WTC11 (cell line): Measurements from ENCODE around the gene SP9. TPM values are rescaled to one million over a fixed set of nuclear protein-coding genes. Genes with fewer than 3 reads are reported as not detected.

Experiments
- ATAC-seq: fragments of 200-7000 bp; cut with Tn5 transposase; 2 replicates; pipeline ENCODE4 v1.10.0; 2021; ENCODE audit warnings: mild to moderate bottlenecking, moderate library complexity
- CTCF ChIA-PET: fragments of 300-600 bp; sonication (Branson Sonifier 250); formaldehyde crosslinking; loops from one replicate; lab custom pipeline; 2021; ENCODE audit warnings: antibody characterized with exemption; lab: Charles Lee
- POLR2A ChIA-PET: fragments of 350-600 bp; sonication (Branson Sonifier 250); formaldehyde crosslinking; loops from one replicate; lab custom pipeline; 2021; ENCODE audit warnings: antibody characterized with exemption; lab: Charles Lee
- DNase-seq: peaks from one replicate; pipeline ENCODE4 v3.0.0; 2021; ENCODE audit warnings: low spot score
- H3K27ac Mint-ChIP-seq: 2 replicates; pipeline ENCODE4 v1.8.0; 2021; ENCODE audit warnings: mixed read lengths
- H3K27me3 Mint-ChIP-seq: 2 replicates; pipeline ENCODE4 v1.8.0; 2021; ENCODE audit warnings: low read depth, mild to moderate bottlenecking, moderate library complexity, mixed read lengths
- H3K36me3 Mint-ChIP-seq: 2 replicates; pipeline ENCODE4 v1.8.0; 2021; ENCODE audit warnings: mixed read lengths
- H3K4me1 Mint-ChIP-seq: 2 replicates; pipeline ENCODE4 v1.8.0; 2022; ENCODE audit warnings: mixed read lengths
- H3K4me3 Mint-ChIP-seq: 2 replicates; pipeline ENCODE4 v1.8.0; 2021; ENCODE audit warnings: mild to moderate bottlenecking, moderate library complexity, mixed read lengths
- H3K9me3 Mint-ChIP-seq: 2 replicates; pipeline ENCODE4 v1.8.0; 2021; ENCODE audit warnings: mixed read lengths
- ATF1 ChIP-seq: sonication (generic); formaldehyde crosslinking; IDR thresholded peaks from 2 replicates; pipeline ENCODE4 v1.8.1; 2023; ENCODE audit warnings: mild to moderate bottlenecking, moderate library complexity, missing genetic modification reagents
- ATF3 ChIP-seq: sonication (generic); formaldehyde crosslinking; conservative IDR thresholded peaks from 2 replicates; pipeline ENCODE4 v1.8.1; 2022; ENCODE audit warnings: mild to moderate bottlenecking, missing genetic modification reagents
- CBFB ChIP-seq: sonication (generic); formaldehyde crosslinking; IDR thresholded peaks from 2 replicates; pipeline ENCODE4 v1.8.1; 2022; ENCODE audit warnings: mild to moderate bottlenecking, low read depth, missing genetic modification reagents
- CREM ChIP-seq: sonication (generic); formaldehyde crosslinking; IDR thresholded peaks from 2 replicates; pipeline ENCODE4 v1.8.1; 2022; ENCODE audit warnings: mild to moderate bottlenecking, missing genetic modification reagents, moderate library complexity
- CTCF ChIP-seq: fragments of 200-600 bp; IDR thresholded peaks from 2 replicates; pipeline ENCODE4 v1.8.0; 2022; ENCODE audit warnings: antibody characterized with exemption
- E2F5 ChIP-seq: sonication (generic); formaldehyde crosslinking; IDR thresholded peaks from 2 replicates; pipeline ENCODE4 v1.8.1; 2022; ENCODE audit warnings: mild to moderate bottlenecking, moderate library complexity, missing genetic modification reagents
- ELF4 ChIP-seq: sonication (generic); formaldehyde crosslinking; IDR thresholded peaks from 2 replicates; pipeline ENCODE4 v1.8.1; 2022; ENCODE audit warnings: low read depth, mild to moderate bottlenecking, moderate library complexity, missing genetic modification reagents
- EMX1 ChIP-seq: fragments of 250-450 bp; sonication (Bioruptor Pico); IDR thresholded peaks from 2 replicates; pipeline ENCODE4 v1.8.0; 2021; ENCODE audit warnings: mild to moderate bottlenecking
- ETV6 ChIP-seq: sonication (generic); formaldehyde crosslinking; IDR thresholded peaks from 2 replicates; pipeline ENCODE4 v1.8.1; 2022; ENCODE audit warnings: mild to moderate bottlenecking, missing genetic modification reagents
- FOXK1 ChIP-seq: sonication (generic); formaldehyde crosslinking; IDR thresholded peaks from 2 replicates; pipeline ENCODE4 v1.8.0; 2022; ENCODE audit warnings: mild to moderate bottlenecking, moderate library complexity, missing genetic modification reagents
- GABPB1 ChIP-seq: sonication (generic); formaldehyde crosslinking; IDR thresholded peaks from 2 replicates; pipeline ENCODE4 v1.8.1; 2023; ENCODE audit warnings: mild to moderate bottlenecking, missing genetic modification reagents
- GTF2I ChIP-seq: fragments of 250-450 bp; sonication (Bioruptor Pico); conservative IDR thresholded peaks from 2 replicates; pipeline ENCODE4 v1.4.0; 2021; ENCODE audit warnings: mild to moderate bottlenecking
- IRF2 ChIP-seq: sonication (generic); formaldehyde crosslinking; IDR thresholded peaks from 2 replicates; pipeline ENCODE4 v1.8.0; 2022; ENCODE audit warnings: low read depth, missing genetic modification reagents, borderline replicate concordance
- MAX ChIP-seq: sonication (generic); formaldehyde crosslinking; IDR thresholded peaks from 2 replicates; pipeline ENCODE4 v1.8.0; 2022; ENCODE audit warnings: mild to moderate bottlenecking, missing genetic modification reagents
- NFATC4 ChIP-seq: fragments of 250-450 bp; sonication (Bioruptor Pico); IDR thresholded peaks from 2 replicates; pipeline ENCODE4 v1.9.0; 2021; ENCODE audit warnings: mild to moderate bottlenecking
- NFYB ChIP-seq: sonication (generic); formaldehyde crosslinking; conservative IDR thresholded peaks from 2 replicates; pipeline ENCODE4 v1.8.0; 2022; ENCODE audit warnings: low read depth, missing genetic modification reagents
- PRRX2 ChIP-seq: fragments of 250-450 bp; sonication (Bioruptor Pico); IDR thresholded peaks from 2 replicates; pipeline ENCODE4 v1.8.0; 2021; ENCODE audit warnings: mild to moderate bottlenecking
- STAT6 ChIP-seq: sonication (generic); formaldehyde crosslinking; conservative IDR thresholded peaks from 2 replicates; pipeline ENCODE4 v1.8.1; 2023; ENCODE audit warnings: mild to moderate bottlenecking, low read depth, missing genetic modification reagents, moderate library complexity
- TEAD4 ChIP-seq: sonication (generic); formaldehyde crosslinking; IDR thresholded peaks from 2 replicates; pipeline ENCODE4 v1.8.0; 2022; ENCODE audit warnings: mild to moderate bottlenecking, missing genetic modification reagents
- ZBTB21 ChIP-seq: sonication (generic); formaldehyde crosslinking; IDR thresholded peaks from 2 replicates; pipeline ENCODE4 v1.8.1; 2023; ENCODE audit warnings: mild to moderate bottlenecking, missing genetic modification reagents, borderline replicate concordance
- ZNF396 ChIP-seq: fragments of 250-450 bp; sonication (Bioruptor Pico); IDR thresholded peaks from 2 replicates; pipeline ENCODE4 v1.8.0; 2021; ENCODE audit warnings: mild to moderate bottlenecking, moderate library complexity, borderline replicate concordance
- total RNA-seq: library from RNA; stranded (reverse); gene quantifications from 3 replicates; pipeline ENCODE4 v1.2.3, GENCODE V29; 2021

SP9 gene
- total RNA-seq, 1 experiment from 2014 or later, result not detected

GRCh38 chr2:174341293-174341994 is 6.7 kb downstream of the SP9 start:
- Mint-ChIP-seq H3K9me3 (no peaks in the 10 kb centered on the region), H3K4me1 (peaks cover 61% of the 10 kb centered on the region), H3K27me3 (peaks cover 92% of the 10 kb centered on the region), H3K36me3 (no peaks in the 10 kb centered on the region), H3K4me3 (peak overlapping the region; percentile 71), H3K27ac (no peak overlapping the region)
- TF ChIP-seq ELF4 (CRISPR knock-in tag) (no peak), CREM (CRISPR knock-in tag) (no peak), ATF3 (no peak), STAT6 (CRISPR knock-in tag) (no peak), ATF1 (CRISPR knock-in tag) (no peak), ZNF396 (CRISPR knock-in tag) (no peak), E2F5 (CRISPR knock-in tag) (no peak), CTCF (peak; percentile 95), EMX1 (CRISPR knock-in tag) (no peak), GABPB1 (CRISPR knock-in tag) (peak; percentile 12; the same call in 1 of the 2 replicates), GTF2I (CRISPR knock-in tag) (no peak), TEAD4 (CRISPR knock-in tag) (no peak), CBFB (no peak), FOXK1 (CRISPR knock-in tag) (0 out of 2 replicates have a peak, but pooled peaks have one; percentile 14), PRRX2 (CRISPR knock-in tag) (no peak), ZBTB21 (CRISPR knock-in tag) (no peak), ETV6 (CRISPR knock-in tag) (no peak), IRF2 (CRISPR knock-in tag) (no peak)
- DNase-seq, result peak; percentile 92
- ATAC-seq, result peak; percentile 2; the same call in 1 of the 2 replicates
- ChIA-PET POLR2A (interaction anchor here (0.5 to 0.8 kb wide), 2 partner anchors 280 to 927 kb away, joined by 5 to 6 read pairs; no protein-coding TSS in a partner anchor), CTCF (interaction anchor here (0.7 to 3.8 kb wide), 43 partner anchors 9 to 939 kb away, joined by 3 to 56 read pairs (median 4); partner anchors contain the start of genes OLA1 and SCRN3)

GRCh38 chr2:174341995-174342685 is 7.4 kb downstream of the SP9 start:
- no peak for TF ChIP-seq NFYB
- 0 out of 2 replicates have a peak, but pooled peaks have one; percentile 32 for TF ChIP-seq MAX
- TF ChIP-seq PRRX2 (CRISPR knock-in tag), result no peak
- TF ChIP-seq NFATC4 (CRISPR knock-in tag), result no peak
- no peak for TF ChIP-seq GTF2I (CRISPR knock-in tag)
- ChIA-PET CTCF (interaction anchor here (0.7 to 3.8 kb wide), 33 partner anchors 8 to 940 kb away, joined by 3 to 56 read pairs (median 6); partner anchors contain the start of genes OLA1 and SCRN3), POLR2A (interaction anchor here (0.8 kb wide), 1 partner anchor 281 kb away, joined by 5 read pairs; no protein-coding TSS in a partner anchor)
- H3K9me3 Mint-ChIP-seq, result no peaks in the 10 kb centered on the region
- H3K36me3 Mint-ChIP-seq, result no peaks in the 10 kb centered on the region
- ATAC-seq, result no peak
- peak; percentile 32 for DNase-seq
- peaks cover 86% of the 10 kb centered on the region for H3K27me3 Mint-ChIP-seq
- no peak overlapping the region for H3K27ac Mint-ChIP-seq
- H3K4me3 Mint-ChIP-seq, result peak overlapping the region; percentile 75
- peaks cover 67% of the 10 kb centered on the region for H3K4me1 Mint-ChIP-seq
